Suprapubic skin (tissue), 4 donors: ENCODE data around the gene LY6G5C. TPM values are rescaled to one million over a fixed set of nuclear protein-coding genes. Genes with fewer than 3 reads are reported as not detected.

Experiments
- DNase-seq, 2 donors: peaks; one replicate each; pipeline ENCODE4 v3.0.0-alpha.2; 2019; ENCODE audit warnings: low spot score in 2 of 2
- H3K27ac ChIP-seq: fragments of 200-600 bp; sonication (generic); one replicate; pipeline ENCODE4 v1.5.1; 2019
- H3K27me3 ChIP-seq: fragments of 200-600 bp; sonication (generic); one replicate; pipeline ENCODE4 v1.5.1; 2019
- H3K36me3 ChIP-seq: fragments of 200-600 bp; sonication (generic); one replicate; pipeline ENCODE4 v1.5.1; 2019
- H3K4me1 ChIP-seq: fragments of 200-600 bp; sonication (generic); one replicate; pipeline ENCODE4 v1.5.1; 2019
- H3K4me3 ChIP-seq: fragments of 200-600 bp; sonication (generic); one replicate; pipeline ENCODE4 v1.5.1; 2019; ENCODE audit warnings: mild to moderate bottlenecking
- H3K9me3 ChIP-seq: fragments of 200-600 bp; sonication (generic); one replicate; pipeline ENCODE4 v1.5.1; 2019
- CTCF ChIP-seq, 2 donors: fragments of 200-600 bp in 1 of 2; fragments of 450-650 bp in 1 of 2; sonication (generic) in 1 of 2; IDR thresholded peaks; one replicate each; pipeline ENCODE4 v1.5.1; 2016 to 2019; ENCODE audit warnings: antibody characterized with exemption in 2 of 2, mild to moderate bottlenecking in 1 of 2, moderate library complexity in 1 of 2
- EP300 ChIP-seq: sonication (generic); formaldehyde crosslinking; IDR thresholded peaks from one replicate; pipeline ENCODE4 v1.6.1; 2017; ENCODE audit warnings: antibody characterized with exemption
- POLR2A ChIP-seq, 2 donors: fragments of 450-650 bp; IDR thresholded peaks; one replicate each; pipeline ENCODE4 v1.6.1; 2017; ENCODE audit warnings: antibody characterized with exemption in 2 of 2, mild to moderate bottlenecking in 2 of 2, moderate library complexity in 2 of 2
- POLR2AphosphoS5 ChIP-seq, 3 donors: sonication (generic); formaldehyde crosslinking; IDR thresholded peaks; one replicate each; pipeline ENCODE4 v1.6.1; 2017; ENCODE audit warnings: antibody characterized with exemption in 3 of 3
- WGBS: methylation state at CpG from one replicate; pipeline ENCODE4 v1.1.5; 2018; 5-methylcytosine and 5-hydroxymethylcytosine counted together
- total RNA-seq, 4 donors: library from RNA; depleted of rRNA; stranded (reverse); fragments of >200 nt; gene quantifications; one replicate each; pipeline ENCODE4 v1.1.0, GENCODE V29; 2016

LY6G5C gene
- total RNA-seq, 4 donors from 2014 or later: 0.73 to 5.1 TPM; not detected in 2

GRCh38 chr6:31626952-31627351 is 53.9 kb downstream of the LY6G5C start:
- Histone ChIP-seq H3K36me3 (peaks cover 87% of the 10 kb centered on the region), H3K4me3 (no peak overlapping the region), H3K27me3 (no peaks in the 10 kb centered on the region), H3K4me1 (peaks cover 10% of the 10 kb centered on the region), H3K27ac (no peak overlapping the region), H3K9me3 (no peaks in the 10 kb centered on the region)
- DNase-seq: no peak
- TF ChIP-seq EP300: no peak
- TF ChIP-seq CTCF (IDR thresholded peaks at IDR 0.05): no peak
- no peak for TF ChIP-seq POLR2A (IDR thresholded peaks at IDR 0.05)
- TF ChIP-seq POLR2AphosphoS5 (IDR thresholded peaks at IDR 0.05): no peak
- WGBS: 87% methylated on average over 10 of the region's 10 CpGs

Other genes starting within 250 kb of the LY6G5C start
- gene MICB, start 182.9 kb downstream of the LY6G5C start, total RNA-seq: 1 to 10 TPM in 3 of 4 donors, under 1 TPM in 1; 0.26 to 2.4 (median 2.1) TPM
- gene MCCD1, start 152.1 kb downstream of the LY6G5C start, total RNA-seq: not detected
- gene DDX39B, start 139.1 kb downstream of the LY6G5C start, total RNA-seq: 100 to 1,000 TPM; 254 to 449 (median 281) TPM
- gene ATP6V1G2, start 134.5 kb downstream of the LY6G5C start, total RNA-seq: 1 to 10 TPM in 2 of 4 donors, under 1 TPM in 1, not detected in 1; 0.64 to 1.6 (median 1.4) TPM
- gene NFKBIL1, start 133.5 kb downstream of the LY6G5C start, total RNA-seq: 10 to 100 TPM; 23.6 to 29.5 (median 25.7) TPM
- gene LTA, start 108.8 kb downstream of the LY6G5C start, total RNA-seq: under 1 TPM in 1 of 4 donors, not detected in 3; 0.47 TPM
- gene TNF, start 105.5 kb downstream of the LY6G5C start, total RNA-seq: 1 to 10 TPM; 1.0 to 6.4 (median 3.3) TPM
- gene LTB, start 98.6 kb downstream of the LY6G5C start, total RNA-seq: not detected
- gene LST1, start 94.8 kb downstream of the LY6G5C start, total RNA-seq: 10 to 100 TPM in 1 of 4 donors, 1 to 10 TPM in 3; 3.7 to 72.9 (median 6.7) TPM
- not detected for gene NCR3, start 88.1 kb downstream of the LY6G5C start, total RNA-seq
- gene AIF1, start 65.8 kb downstream of the LY6G5C start, total RNA-seq: 10 to 100 TPM in 1 of 4 donors, 1 to 10 TPM in 3; 2.6 to 16.3 (median 5.8) TPM
- gene PRRC2A, start 60.4 kb downstream of the LY6G5C start, total RNA-seq: 100 to 1,000 TPM; 100 to 163 (median 113) TPM
- 100 to 1,000 TPM; 239 to 360 (median 309) TPM for gene BAG6, start 28.4 kb downstream of the LY6G5C start, total RNA-seq
- 1 to 10 TPM; 2.8 to 8.3 (median 6.1) TPM for gene APOM, start 25.2 kb downstream of the LY6G5C start, total RNA-seq
- 10 to 100 TPM; 31.6 to 41.0 (median 38.1) TPM for gene C6orf47, start 20.3 kb downstream of the LY6G5C start, total RNA-seq
- 10 to 100 TPM; 15.0 to 22.6 (median 20.1) TPM for gene GPANK1, start 16.1 kb downstream of the LY6G5C start, total RNA-seq
- 100 to 1,000 TPM; 381 to 429 (median 403) TPM for gene CSNK2B, start 15.0 kb downstream of the LY6G5C start, total RNA-seq
- gene LY6G5B, start 11.1 kb downstream of the LY6G5C start, total RNA-seq: 10 to 100 TPM; 11.4 to 63.7 (median 13.9) TPM
- gene ABHD16A, start 22.3 kb upstream of the LY6G5C start, total RNA-seq: 10 to 100 TPM; 49.4 to 68.2 (median 57.3) TPM
- gene LY6G6F, start 25.8 kb upstream of the LY6G5C start, total RNA-seq: not detected
- gene LY6G6D, start 34.3 kb upstream of the LY6G5C start, total RNA-seq: 10 to 100 TPM in 1 of 4 donors, 1 to 10 TPM in 1, not detected in 2; 5.5 to 30.8 TPM
- gene LY6G6C, start 40.7 kb upstream of the LY6G5C start, total RNA-seq: 100 to 1,000 TPM in 3 of 4 donors, 10 to 100 TPM in 1; 80.0 to 376 (median 338) TPM
- 1 to 10 TPM; 1.6 to 4.6 (median 4.5) TPM for gene MPIG6B, start 42.3 kb upstream of the LY6G5C start, total RNA-seq
- 10 to 100 TPM; 66.8 to 84.2 (median 68.3) TPM for gene DDAH2, start 48.2 kb upstream of the LY6G5C start, total RNA-seq
- 100 to 1,000 TPM; 239 to 420 (median 333) TPM for gene CLIC1, start 55.5 kb upstream of the LY6G5C start, total RNA-seq
- 10 to 100 TPM; 12.6 to 60.1 (median 17.2) TPM for gene MSH5, start 58.9 kb upstream of the LY6G5C start, total RNA-seq
- gene SAPCD1, start 81.6 kb upstream of the LY6G5C start, total RNA-seq: 10 to 100 TPM in 3 of 4 donors, 1 to 10 TPM in 1; 9.3 to 42.2 (median 20.3) TPM
- gene VWA7, start 96.3 kb upstream of the LY6G5C start, total RNA-seq: 1 to 10 TPM; 1.3 to 3.3 (median 2.3) TPM
- 10 to 100 TPM; 48.8 to 60.0 (median 59.1) TPM for gene VARS1, start 114.7 kb upstream of the LY6G5C start, total RNA-seq
- gene LSM2, start 125.9 kb upstream of the LY6G5C start, total RNA-seq: 10 to 100 TPM; 21.7 to 39.5 (median 30.2) TPM
- 1 to 10 TPM in 3 of 4 donors, under 1 TPM in 1; 0.83 to 3.1 (median 1.8) TPM for gene HSPA1L, start 134.2 kb upstream of the LY6G5C start, total RNA-seq
- 100 to 1,000 TPM; 200 to 464 (median 408) TPM for gene HSPA1A, start 134.5 kb upstream of the LY6G5C start, total RNA-seq
- 100 to 1,000 TPM; 243 to 686 (median 558) TPM for gene HSPA1B, start 146.7 kb upstream of the LY6G5C start, total RNA-seq
- gene NEU1, start 181.8 kb upstream of the LY6G5C start, total RNA-seq: 10 to 100 TPM; 22.2 to 42.7 (median 39.8) TPM
- 1 to 10 TPM; 1.4 to 7.4 (median 4.1) TPM for gene SLC44A4, start 197.9 kb upstream of the LY6G5C start, total RNA-seq
- 10 to 100 TPM; 38.7 to 48.9 (median 42.9) TPM for gene EHMT2, start 216.6 kb upstream of the LY6G5C start, total RNA-seq
- gene ZBTB12, start 221.0 kb upstream of the LY6G5C start, total RNA-seq: 1 to 10 TPM in 3 of 4 donors, under 1 TPM in 1; 0.49 to 2.6 (median 1.5) TPM
- gene C2, start 246.7 kb upstream of the LY6G5C start, total RNA-seq: 1 to 10 TPM; 2.6 to 6.4 (median 4.1) TPM